C4-2B (cell line): ENCODE results near the gene ELMO2.

Experiments
- H3K27ac ChIP-seq: fragments of 450-650 bp; 2 replicates; pipeline ENCODE4 v1.5.1; 2017
- CTCF ChIP-seq: fragments of 450-650 bp; conservative IDR thresholded peaks from 2 replicates; pipeline ENCODE4 v1.5.1; 2017; ENCODE audit warnings: mild to moderate bottlenecking
- ZFX ChIP-seq: fragments of 450-650 bp; IDR thresholded peaks from 2 replicates; pipeline ENCODE4 v1.6.1; 2017

Gene ELMO2

GRCh38 chr20:46406986-46407670 lies 713 bp upstream of the ELMO2 start:
- peak overlapping the region; percentile 74 for H3K27ac ChIP-seq

DNA sequence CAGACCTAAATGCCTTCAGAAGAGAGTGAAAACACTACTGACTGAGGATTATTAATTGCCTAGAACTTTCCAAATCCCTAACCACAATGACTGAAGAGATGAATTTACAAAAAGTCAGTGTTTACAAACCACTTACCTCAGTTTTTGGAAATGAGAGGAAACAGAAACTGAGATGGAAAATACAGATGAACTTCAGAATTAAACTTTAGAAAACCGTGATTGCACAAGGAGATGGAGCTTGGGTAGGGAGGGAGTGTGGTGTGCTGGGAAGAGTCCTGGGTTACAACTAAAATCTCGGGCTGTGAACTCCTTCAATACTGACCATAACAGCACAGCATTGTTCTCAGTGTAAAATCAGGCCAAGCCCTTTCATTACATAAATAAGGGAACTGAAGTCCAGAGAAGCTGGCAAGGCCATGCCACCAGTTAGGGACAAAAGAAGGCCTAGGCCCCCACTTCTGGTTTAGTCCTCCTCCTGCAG lies 4.0 kb downstream of the ELMO2 start:
- no peak overlapping the region for H3K27ac ChIP-seq
- no peak for TF ChIP-seq ZFX
- no peak for TF ChIP-seq CTCF

More at GRCh38 chr20:46406986-46407670, 713 bp upstream of the ELMO2 start:
- TF ChIP-seq CTCF (no peak), ZFX (no peak)

DNA sequence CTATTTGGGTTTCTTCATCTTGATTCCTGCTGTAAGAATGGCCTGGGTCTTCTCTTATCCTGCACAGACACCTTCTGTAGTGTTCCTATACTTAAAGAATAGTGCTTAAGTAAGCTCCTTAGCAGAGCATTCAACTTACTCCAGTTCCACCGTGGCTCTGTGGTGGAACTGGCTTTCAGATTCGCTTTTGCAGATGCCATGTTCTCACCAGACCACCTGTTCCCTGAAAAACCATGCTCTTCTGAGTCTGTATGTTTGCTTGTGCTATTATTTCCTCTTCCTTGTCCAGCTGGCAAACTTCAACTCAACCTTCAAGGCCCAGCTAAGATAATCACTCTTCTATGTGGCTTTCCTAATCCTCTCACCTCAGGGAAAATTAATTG lies 4.9 kb downstream of the ELMO2 start:
- peak overlapping the region; percentile 13; the same call in 1 of the 2 replicates for H3K27ac ChIP-seq
- no peak for TF ChIP-seq ZFX
- no peak for TF ChIP-seq CTCF

DNA sequence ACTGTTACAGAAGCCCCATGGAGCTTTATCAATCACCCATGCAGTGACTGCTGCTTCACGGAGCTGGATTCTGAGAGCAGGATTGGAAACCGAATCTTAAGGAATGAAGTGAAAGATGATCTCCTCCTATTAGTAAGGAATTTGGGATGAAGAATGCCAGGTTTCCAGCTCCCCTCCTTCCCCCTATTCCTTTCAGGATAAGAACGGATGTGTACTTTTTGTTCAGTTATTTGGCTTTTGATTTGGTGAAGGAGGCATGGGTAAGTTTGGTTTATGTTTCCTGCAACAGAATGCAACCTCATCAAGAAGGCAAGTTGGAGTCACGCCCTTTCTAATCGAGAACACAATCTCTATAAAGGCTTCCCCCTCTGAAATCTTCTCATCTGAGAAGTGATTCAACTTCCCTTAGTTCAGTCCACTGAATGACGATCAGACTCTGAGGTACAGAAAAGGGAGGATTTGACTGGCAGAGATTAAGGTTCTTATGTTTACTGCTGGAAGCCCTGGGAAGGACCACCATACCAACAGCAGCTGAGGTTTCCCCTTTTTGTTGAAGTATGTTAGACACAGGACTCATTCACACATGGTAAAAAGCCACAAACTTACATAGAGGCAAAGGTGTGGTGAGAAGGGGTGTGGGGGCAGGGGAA lies 5.5 kb downstream of the ELMO2 start:
- TF ChIP-seq ZFX (no peak), CTCF (no peak)
- peak overlapping the region; percentile 13; the same call in 1 of the 2 replicates for H3K27ac ChIP-seq

DNA sequence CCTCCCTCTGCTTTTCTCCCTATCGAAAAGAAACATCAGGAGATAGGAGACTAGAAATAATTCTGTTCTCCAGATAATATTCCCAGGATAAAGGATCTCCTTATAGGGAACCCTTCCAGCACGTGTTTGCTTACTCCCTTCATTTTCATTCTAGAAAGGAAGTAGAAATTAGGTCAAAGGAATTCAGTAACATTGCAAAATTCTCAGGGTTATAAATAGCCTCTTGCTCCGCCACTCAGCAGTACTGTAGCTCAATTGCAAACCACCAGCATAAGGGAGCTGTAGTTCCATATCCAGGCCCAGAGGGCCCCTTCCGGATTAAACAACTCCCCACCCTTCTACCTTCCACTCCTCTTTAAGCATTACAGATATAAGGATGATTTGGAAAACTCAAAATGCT lies 6.2 kb downstream of the ELMO2 start:
- peak overlapping the region; percentile 79; the same call in 1 of the 2 replicates for H3K27ac ChIP-seq
- TF ChIP-seq ZFX (no peak), CTCF (no peak)

DNA sequence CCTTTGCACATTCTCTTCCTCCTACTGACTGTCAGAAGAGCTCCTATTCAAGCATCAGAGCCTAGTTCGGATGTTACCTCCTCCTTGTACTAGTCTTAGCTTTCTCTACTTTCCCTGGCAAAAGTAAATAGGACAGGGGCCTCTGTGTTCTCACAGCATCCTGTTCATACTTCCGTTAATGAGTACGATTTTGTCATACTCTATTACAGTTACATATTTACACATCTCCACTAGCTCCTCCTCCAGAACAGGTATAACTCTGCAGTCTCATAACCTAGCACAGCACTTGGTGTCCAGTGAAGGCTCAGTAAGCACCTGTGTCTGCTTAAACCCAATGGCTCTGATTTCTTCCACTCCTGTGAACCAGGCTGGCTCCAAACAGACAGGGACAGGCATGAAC lies 7.0 kb downstream of the ELMO2 start:
- TF ChIP-seq ZFX (no peak), CTCF (no peak)
- H3K27ac ChIP-seq, result peak overlapping the region; percentile 79

DNA sequence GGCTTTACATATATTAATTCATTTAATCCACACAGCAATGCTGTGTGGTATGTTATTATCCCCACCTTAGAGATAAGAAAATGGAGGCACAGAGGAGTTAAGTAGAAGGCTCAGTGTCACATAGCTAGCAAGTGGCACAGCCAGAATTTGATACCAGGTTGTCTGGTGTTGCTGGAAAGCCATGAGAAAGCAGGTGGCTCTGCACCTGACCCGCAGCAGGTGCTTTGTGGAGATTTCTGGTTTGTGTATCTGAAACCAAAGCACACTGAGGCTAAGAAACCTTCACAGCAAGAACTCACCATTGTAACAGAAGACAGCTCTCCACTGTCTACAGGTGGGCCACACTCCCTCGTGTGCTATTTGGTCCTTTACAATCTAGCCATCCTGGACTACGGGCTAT lies 7.5 kb downstream of the ELMO2 start:
- TF ChIP-seq CTCF, result no peak
- peak overlapping the region; percentile 79 for H3K27ac ChIP-seq
